GM12873 (cell line): ENCODE measurements around the gene MEX3B.

Experiments used
- CTCF ChIP-seq: IDR thresholded peaks from 2 replicates; pipeline ENCODE4 v1.5.1; 2012; ENCODE audit warnings: low read depth, mild to moderate bottlenecking, moderate library complexity, low read length, control low read depth; ENCODE audit not compliant: insufficient read depth; ENCODE audit errors: missing control alignments

Gene MEX3B

GRCh38 chr15:82080774-82081173 lies 35.0 kb upstream of the MEX3B start:
- no peak for TF ChIP-seq CTCF

GRCh38 chr15:82079736-82080135 lies 33.9 kb upstream of the MEX3B start:
- TF ChIP-seq CTCF, result no peak

- TF ChIP-seq CTCF, result no peak
These were observed 28.8 kb upstream of the MEX3B start for GRCh38 chr15:82074610-82075009.

GRCh38 chr15:82072926-82073537 lies 27.2 kb upstream of the MEX3B start:
- TF ChIP-seq CTCF, result no peak

GRCh38 chr15:82066455-82066854 lies 20.6 kb upstream of the MEX3B start:
- no peak for TF ChIP-seq CTCF

- TF ChIP-seq CTCF, result no peak
These were observed 19.0 kb upstream of the MEX3B start for GRCh38 chr15:82064824-82065223.

GRCh38 chr15:82062479-82063454 lies 16.9 kb upstream of the MEX3B start:
- no peak for TF ChIP-seq CTCF
